ENCODE measurements around the gene CNTNAP2.

CNTNAP2 gene

DNA sequence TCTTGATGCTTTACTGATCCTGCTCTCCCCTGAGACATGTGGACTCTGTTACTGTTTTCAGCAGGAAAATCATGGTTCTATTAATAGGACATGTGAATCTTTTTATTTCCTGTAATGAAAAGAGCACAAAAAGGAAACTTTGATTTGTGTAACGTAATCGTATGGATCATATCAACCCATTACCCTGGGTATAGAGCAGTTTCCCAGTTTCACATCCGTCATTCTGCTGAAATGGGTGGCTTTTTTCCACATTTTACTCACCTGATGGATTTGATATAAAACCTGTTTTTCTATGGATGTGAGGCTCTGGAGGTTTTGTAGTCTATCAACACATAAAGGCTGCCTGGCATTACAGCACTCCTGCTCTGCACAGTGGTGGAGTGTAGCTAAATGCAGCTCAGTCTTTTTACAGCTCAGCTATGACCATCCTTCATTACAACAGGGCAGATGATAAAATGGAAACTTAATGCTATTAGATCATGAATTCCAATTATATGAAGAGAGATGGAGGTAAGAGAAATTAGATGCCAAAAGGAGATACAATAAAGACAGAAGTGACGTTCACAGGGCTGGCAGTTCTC is 1987.6 kb downstream of the CNTNAP2 start:
- H3K4me3 ChIP-seq (replicated peaks; ENCODE audit: low read depth, low read length) = no peak overlapping the region
- no peak for DNase-seq (ENCODE audit: extremely low read depth, low read depth)
- TF ChIP-seq, protein P1, sequence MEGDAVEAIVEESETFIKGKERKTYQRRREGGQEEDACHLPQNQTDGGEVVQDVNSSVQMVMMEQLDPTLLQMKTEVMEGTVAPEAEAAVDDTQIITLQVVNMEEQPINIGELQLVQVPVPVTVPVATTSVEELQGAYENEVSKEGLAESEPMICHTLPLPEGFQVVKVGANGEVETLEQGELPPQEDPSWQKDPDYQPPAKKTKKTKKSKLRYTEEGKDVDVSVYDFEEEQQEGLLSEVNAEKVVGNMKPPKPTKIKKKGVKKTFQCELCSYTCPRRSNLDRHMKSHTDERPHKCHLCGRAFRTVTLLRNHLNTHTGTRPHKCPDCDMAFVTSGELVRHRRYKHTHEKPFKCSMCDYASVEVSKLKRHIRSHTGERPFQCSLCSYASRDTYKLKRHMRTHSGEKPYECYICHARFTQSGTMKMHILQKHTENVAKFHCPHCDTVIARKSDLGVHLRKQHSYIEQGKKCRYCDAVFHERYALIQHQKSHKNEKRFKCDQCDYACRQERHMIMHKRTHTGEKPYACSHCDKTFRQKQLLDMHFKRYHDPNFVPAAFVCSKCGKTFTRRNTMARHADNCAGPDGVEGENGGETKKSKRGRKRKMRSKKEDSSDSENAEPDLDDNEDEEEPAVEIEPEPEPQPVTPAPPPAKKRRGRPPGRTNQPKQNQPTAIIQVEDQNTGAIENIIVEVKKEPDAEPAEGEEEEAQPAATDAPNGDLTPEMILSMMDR (IDR thresholded peaks at IDR 0.05; ENCODE audit: low read depth, low read length, missing control alignments) = no peak

DNA sequence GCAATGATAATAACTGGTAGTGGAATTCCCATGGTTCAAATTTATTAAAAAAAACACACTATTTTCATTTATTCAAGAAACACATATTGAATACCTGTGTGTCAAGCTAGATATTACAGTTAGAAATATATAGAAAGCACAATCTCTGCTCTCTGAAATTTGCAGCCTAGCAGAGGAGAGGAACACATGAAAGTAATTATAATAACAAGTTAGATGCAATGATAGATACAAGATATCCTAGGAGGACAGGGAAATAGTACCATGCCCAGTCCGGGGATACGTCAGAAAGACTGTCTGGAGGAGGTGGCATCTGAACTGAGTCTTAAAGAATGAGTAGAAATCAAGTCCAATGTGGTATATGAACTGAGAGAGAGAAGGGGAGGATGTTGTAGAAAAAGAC is 1988.3 kb downstream of the CNTNAP2 start:
- TF ChIP-seq, protein P1 (IDR thresholded peaks at IDR 0.05; ENCODE audit: low read depth, low read length, missing control alignments) = no peak
- no peak for DNase-seq (ENCODE audit: extremely low read depth, low read depth)
- no peak overlapping the region for H3K4me3 ChIP-seq (replicated peaks; ENCODE audit: low read depth, low read length)

DNA sequence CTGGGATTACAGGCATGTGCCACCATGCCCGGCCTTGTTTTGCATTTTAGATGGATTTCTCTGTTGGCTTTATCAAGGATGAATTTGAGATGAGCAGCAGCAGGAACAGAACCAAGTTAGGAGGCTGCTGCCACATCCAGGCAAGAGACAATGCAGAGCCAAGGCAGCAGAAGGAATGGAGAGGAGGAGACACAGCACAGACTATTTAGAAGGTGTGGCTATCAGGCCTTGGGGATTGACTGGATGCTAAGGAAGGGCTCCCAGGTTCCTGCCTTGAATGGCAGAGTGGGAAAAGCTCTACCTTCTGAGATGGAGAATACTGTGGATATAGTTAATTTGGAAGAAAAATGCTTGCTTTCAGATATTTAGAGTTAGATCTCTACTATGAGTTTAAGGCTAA is 1989.3 kb downstream of the CNTNAP2 start:
- TF ChIP-seq, protein P1 (IDR thresholded peaks at IDR 0.05; ENCODE audit: low read depth, low read length, missing control alignments) = no peak
- DNase-seq (ENCODE audit: extremely low read depth, low read depth) = no peak
- H3K4me3 ChIP-seq (replicated peaks; ENCODE audit: low read depth, low read length) = no peak overlapping the region

DNA sequence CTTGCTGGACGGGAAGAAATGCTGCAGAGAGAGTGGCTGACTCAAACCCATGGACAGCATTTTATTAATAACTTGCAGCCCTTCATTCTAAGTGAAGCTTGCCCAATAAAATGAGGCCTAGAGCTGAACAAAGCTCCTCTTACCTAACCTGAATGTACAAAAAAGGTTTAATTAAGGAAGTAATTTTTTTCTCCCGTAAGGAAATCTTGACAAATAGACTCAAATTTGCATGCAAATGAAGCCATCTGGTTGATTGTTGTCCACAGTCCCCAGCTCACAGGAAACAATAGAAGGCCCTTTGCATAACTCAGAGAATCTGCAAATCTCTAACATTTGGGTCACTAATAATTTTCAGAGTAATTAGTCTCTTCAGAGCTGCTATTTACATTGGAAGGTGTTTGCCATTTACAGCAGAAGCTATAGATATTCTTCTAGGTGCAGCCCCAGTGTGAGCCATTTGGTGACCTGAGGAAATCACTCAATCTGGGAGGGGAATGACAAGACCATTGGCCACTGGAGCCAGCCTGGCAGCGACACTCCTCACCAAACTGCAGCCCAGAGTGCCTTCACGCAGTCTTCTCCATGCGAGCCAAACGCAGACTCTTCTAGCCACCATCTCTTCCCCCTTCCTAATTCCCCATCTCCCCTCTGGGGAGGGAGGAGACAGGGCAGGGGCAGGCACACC is 1991.0 kb downstream of the CNTNAP2 start:
- no peak for DNase-seq (ENCODE audit: extremely low read depth, low read depth)
- no peak overlapping the region for H3K4me3 ChIP-seq (replicated peaks; ENCODE audit: low read depth, low read length)
- TF ChIP-seq, protein P1 (IDR thresholded peaks at IDR 0.05; ENCODE audit: low read depth, low read length, missing control alignments) = no peak

DNA sequence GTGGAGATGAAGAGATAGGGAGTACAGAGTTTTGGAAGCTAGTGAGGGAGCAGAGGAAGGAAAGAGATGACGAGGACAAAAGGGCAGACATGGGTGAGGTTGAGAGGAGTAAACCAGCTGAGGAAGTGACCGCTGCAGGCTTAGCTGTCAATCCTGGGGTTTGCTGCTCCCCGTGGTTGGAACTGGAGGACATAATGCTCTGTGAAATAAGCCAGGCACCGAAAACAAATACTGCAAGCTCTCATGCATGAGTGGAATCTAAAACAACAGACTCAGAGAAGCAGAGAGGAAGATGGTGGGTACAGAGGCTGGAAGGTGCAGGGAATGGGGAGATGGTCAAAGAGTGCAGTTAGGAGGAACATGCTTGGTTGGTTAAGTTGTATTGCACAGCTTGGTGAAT is 1991.8 kb downstream of the CNTNAP2 start:
- no peak overlapping the region for H3K4me3 ChIP-seq (replicated peaks; ENCODE audit: low read depth, low read length)
- no peak for DNase-seq (ENCODE audit: extremely low read depth, low read depth)
- TF ChIP-seq, protein P1 (IDR thresholded peaks at IDR 0.05; ENCODE audit: low read depth, low read length, missing control alignments) = no peak

DNA sequence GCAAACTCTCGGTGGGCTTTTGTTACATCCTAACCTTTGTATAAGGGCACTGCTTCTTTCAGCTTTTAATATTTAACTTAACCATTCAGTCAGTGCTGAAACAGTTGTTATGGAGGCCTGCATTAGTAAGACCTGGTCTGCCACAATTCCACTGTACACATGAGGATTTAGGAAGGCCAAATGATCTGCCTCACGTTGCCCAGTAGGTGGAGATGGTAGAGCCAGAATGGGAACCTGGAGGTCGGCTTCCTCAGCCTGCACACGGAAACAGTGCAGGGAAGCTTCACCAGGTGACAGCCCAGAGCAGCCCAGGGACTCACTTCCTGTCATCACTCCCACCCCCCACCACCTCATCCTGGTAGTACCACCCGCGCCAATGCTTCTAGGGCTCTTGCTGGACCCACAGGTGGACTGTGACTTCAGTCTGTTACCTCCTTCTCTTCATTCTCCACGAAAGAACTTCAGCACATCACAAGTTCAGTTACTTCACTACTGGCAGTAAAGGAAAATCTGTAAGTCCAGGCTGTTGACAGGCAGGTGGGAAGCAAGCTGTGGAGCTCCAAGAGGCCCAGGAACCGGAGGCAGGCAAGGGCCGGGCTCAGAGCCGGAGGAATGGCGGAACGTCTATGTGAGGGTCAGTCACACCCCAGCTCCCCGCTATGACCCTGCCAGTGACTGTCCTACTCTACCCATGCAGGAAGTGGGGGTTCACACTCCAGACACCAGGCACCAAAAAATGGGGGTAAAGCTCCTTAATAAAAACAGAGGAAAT is 1993.7 kb downstream of the CNTNAP2 start:
- TF ChIP-seq, protein P1 (IDR thresholded peaks at IDR 0.05; ENCODE audit: low read depth, low read length, missing control alignments) = no peak
- no peak for DNase-seq (ENCODE audit: extremely low read depth, low read depth)
- H3K4me3 ChIP-seq (replicated peaks; ENCODE audit: low read depth, low read length) = no peak overlapping the region
